HG03469 (cell line): Measurements from ENCODE around the gene COX19.
"Not testable (repeated sequence)": the region's sequence is repeated elsewhere in the genome, so short reads cannot be mapped to it uniquely, and the experiment has no call there.

Source experiments
- ATAC-seq: cut with Tn5 transposase; IDR thresholded peaks from one replicate; pipeline ENCODE4 v1.9.1; 2021; ENCODE audit warnings: mild to moderate bottlenecking, moderate library complexity, moderate number of reproducible peaks; ENCODE audit not compliant: unreplicated experiment

The COX19 gene

GRCh38 chr7:1011297-1012003, 36.1 kb upstream of the COX19 start:
- no peak for ATAC-seq

GRCh38 chr7:1010226-1010625, 34.9 kb upstream of the COX19 start:
- ATAC-seq: no peak

GRCh38 chr7:1009747-1010146, 34.4 kb upstream of the COX19 start:
- no peak for ATAC-seq

GRCh38 chr7:1008733-1009363, 33.5 kb upstream of the COX19 start:
- ATAC-seq: no peak

GRCh38 chr7:1007901-1008300, 32.6 kb upstream of the COX19 start:
- no peak for ATAC-seq

- no peak for ATAC-seq
Measured at GRCh38 chr7:1005303-1005702, 30.0 kb upstream of the COX19 start.

- ATAC-seq: no peak
Measured at GRCh38 chr7:1004018-1004852, 28.9 kb upstream of the COX19 start.

- not testable (repeated sequence) for ATAC-seq
Measured at GRCh38 chr7:1002445-1002844, 27.1 kb upstream of the COX19 start.

GRCh38 chr7:1002026-1002425, 26.7 kb upstream of the COX19 start:
- ATAC-seq: not testable (repeated sequence)

- ATAC-seq: not testable (repeated sequence)
Measured at GRCh38 chr7:1001069-1001770, 25.9 kb upstream of the COX19 start.

GRCh38 chr7:999941-1000935, 24.9 kb upstream of the COX19 start:
- ATAC-seq: no peak

GRCh38 chr7:999149-999879, 24.0 kb upstream of the COX19 start:
- ATAC-seq: no peak

- no peak for ATAC-seq
Measured at GRCh38 chr7:997404-998395, 22.4 kb upstream of the COX19 start.

- no peak for ATAC-seq
Measured at GRCh38 chr7:996079-996872, 20.9 kb upstream of the COX19 start.

- ATAC-seq: no peak
Measured at GRCh38 chr7:995571-995970, 20.2 kb upstream of the COX19 start.

- ATAC-seq: no peak
Measured at GRCh38 chr7:994592-995308, 19.4 kb upstream of the COX19 start.
